Cardiac septum (tissue), 1 donor: ENCODE data around the gene OLFM1. TPM values are rescaled to one million over a fixed set of nuclear protein-coding genes. Genes with fewer than 3 reads are reported as not detected.

Experiments used
- DNase-seq: peaks from one replicate; pipeline ENCODE4 v3.0.0-alpha.2; 2020; ENCODE audit warnings: low spot score
- intact Hi-C: fragments of 100-400 bp; cut with DNase I; formaldehyde crosslinking; loops from one replicate; pipeline ENCODE4 v1.14.0; 2022
- total RNA-seq: library from RNA; stranded (reverse); fragmentation: NEBNext Ultra II Directional; extraction: Animal tissue kit (Norgen Biotek cat#: 25700); gene quantifications from one replicate; pipeline ENCODE4 v1.2.1, GENCODE V29; 2021
- donor health status: DM: no; HTN: no; CAD: no.

The OLFM1 gene
- total RNA-seq, 1 donor from 2014 or later = 8.6 TPM

- intact Hi-C loops = no loop called here
- no peak for DNase-seq
These were observed 32.1 kb downstream of the OLFM1 start for GRCh38 chr9:135119496-135120064.

DNA sequence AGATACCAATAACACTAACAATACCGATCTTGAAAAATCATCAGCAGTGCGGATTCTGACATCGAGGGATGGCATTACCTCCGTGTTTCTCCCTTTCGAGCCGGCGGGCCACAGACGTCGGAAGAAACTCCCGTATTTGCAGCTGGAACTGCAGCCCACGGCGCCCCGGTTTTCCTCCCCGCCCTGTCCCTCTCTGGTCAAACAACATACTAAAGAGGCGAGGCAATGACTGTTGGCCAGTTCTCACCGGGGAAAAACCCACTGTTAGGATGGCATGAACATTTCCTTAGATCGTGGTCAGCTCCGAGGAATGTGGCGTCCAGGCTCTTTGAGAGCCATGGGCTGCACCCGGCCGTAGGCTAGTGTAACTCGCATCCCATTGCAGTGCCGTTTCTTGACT is 32.8 kb downstream of the OLFM1 start:
- intact Hi-C loops = no loop called here
- DNase-seq = no peak

- DNase-seq = no peak
- intact Hi-C loops = no loop called here
These were observed 34.8 kb downstream of the OLFM1 start for GRCh38 chr9:135122316-135122715.

DNA sequence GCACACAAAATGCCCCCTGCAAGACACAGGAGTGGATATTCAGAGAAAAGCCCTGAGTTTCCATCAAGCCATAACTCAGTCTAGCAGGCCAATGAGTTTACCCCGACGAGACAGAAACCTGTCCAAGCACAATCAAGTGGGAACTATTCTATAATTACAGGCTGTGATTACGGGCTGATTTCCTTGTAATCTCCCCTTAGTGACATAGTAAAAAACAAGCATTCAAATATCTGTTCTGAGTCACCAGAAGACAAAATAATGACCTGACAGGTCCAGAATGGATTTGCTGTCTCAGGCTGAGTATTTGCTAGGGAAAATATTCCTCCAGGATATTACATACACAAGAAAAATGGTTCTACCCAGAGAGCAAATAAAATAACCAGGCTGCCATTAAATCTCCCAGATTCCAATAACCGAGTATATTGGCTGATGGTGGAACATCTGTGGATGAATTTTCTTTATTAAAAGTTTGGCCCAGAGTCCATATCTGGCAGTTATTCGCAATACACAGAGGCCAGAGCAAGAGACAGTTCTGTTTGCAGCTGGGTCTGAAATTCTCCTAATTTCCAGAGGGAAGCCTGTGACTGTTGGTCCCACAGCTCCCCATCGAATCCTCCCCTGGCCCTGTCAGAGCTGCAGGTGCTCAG is 35.8 kb downstream of the OLFM1 start:
- intact Hi-C loops = no loop called here
- no peak for DNase-seq

DNA sequence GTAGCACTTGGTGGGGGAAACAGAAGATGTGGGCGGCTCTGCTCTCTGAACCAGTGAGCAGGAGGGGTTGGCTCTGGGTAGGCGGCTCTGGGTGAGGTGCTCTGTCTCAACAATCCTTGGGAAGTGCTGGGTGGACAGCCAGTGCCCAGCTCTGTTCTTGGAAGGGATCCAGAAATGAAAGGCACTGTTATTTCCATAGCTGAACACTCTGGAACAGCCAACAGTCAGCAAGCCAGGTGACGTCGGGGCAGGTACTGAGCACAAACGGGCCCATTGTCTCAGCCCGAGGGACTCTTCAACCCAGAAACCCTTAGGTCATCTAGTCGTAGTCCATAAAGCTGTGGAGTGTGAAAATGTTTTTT is 36.3 kb downstream of the OLFM1 start:
- DNase-seq = no peak
- intact Hi-C loops = no loop called here

GRCh38 chr9:135126451-135127187 is 39.2 kb downstream of the OLFM1 start:
- no peak for DNase-seq
- intact Hi-C loops = no loop called here

GRCh38 chr9:135127718-135128670 is 40.5 kb downstream of the OLFM1 start:
- no peak for DNase-seq
- intact Hi-C loops = no loop called here

GRCh38 chr9:135129137-135129695 is 41.7 kb downstream of the OLFM1 start:
- DNase-seq = no peak
- intact Hi-C loops = no loop called here

DNA sequence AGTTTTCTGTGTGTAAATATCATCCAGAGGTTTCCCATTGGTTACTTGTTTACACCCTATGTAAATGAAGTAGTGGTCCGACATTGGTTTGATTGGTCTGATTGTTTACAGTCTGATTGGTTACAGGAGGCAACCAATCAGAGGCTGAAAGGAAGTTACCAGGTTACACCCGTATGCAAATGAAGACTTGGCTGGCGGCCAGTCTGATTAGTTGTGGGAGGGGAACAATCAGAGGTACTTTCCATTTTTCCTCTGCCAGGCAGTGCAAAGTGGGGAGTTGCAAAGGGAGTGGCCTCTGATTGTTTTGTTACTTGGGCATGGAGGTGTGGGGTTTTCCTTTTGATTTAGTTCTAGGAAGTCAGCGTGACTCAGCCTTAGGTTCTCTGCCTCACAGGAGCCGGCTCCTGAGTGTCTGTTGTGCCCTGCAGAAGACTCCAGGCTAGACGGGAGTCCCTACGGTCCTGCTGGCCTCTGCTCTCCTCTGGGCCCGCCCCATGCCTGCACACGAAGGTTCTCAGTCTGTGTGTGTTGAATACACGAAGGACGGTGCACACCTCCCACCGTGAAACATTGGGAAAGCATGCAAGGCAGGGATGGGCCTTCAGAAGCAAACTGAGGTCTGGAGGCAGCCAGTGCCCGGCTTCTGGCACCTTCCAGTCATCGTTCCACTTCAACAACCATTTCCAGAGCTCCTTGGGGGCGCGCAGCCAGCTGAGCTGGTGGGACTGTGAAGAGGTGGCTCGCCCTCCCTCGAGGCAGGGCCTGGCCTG is 42.9 kb downstream of the OLFM1 start:
- intact Hi-C loops = no loop called here
- no peak for DNase-seq

GRCh38 chr9:135131488-135131887 is 44.0 kb downstream of the OLFM1 start:
- intact Hi-C loops = no loop called here

DNA sequence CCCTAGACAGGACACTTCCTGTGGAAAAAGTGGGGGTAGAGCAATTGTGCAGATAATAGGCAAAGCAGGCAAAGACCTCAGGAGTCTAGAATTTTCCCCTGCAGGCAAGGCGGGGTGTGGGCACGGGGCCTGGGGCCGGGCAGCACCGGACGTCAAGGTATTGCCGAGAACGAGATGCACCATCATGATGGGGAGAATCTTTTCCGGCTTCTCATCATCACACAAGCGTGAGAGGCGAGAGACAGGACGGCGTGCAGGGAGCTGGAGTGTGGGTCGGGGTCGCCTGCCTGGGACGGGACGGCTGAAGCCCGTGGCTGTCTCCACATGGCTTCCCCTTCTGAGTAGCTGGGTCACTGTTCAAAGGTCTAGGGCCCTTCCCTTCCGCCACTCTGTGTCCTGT is 44.5 kb downstream of the OLFM1 start:
- intact Hi-C loops = no loop called here
- no peak for DNase-seq

More at GRCh38 chr9:135131488-135131887, 44.0 kb downstream of the OLFM1 start:
- no peak for DNase-seq

- intact Hi-C loops = no loop called here
- no peak for DNase-seq
These were observed 47.0 kb downstream of the OLFM1 start for GRCh38 chr9:135134268-135135022.

- intact Hi-C loops = no loop called here
- DNase-seq = no peak
These were observed 47.9 kb downstream of the OLFM1 start for GRCh38 chr9:135135171-135135928.

DNA sequence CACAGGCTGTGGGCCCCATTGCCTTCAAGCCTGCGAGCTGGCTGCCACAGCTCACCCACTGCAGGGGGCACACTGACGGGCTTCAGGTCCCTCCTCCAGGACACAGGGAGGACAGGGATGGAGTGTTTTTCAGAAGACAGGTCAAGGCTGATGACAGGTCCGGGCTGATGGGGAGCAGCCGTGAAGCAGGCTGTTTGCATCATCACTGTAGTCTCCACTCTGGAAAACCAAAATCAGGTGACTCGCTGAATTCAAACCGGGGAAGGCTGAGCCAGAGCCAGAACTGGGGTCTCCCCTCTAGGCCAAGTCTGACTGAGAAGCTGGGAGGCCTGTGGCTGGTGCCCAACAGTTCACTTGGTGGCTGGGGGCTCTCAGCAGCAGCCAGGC is 48.5 kb downstream of the OLFM1 start:
- DNase-seq = no peak
- intact Hi-C loops = no loop called here

DNA sequence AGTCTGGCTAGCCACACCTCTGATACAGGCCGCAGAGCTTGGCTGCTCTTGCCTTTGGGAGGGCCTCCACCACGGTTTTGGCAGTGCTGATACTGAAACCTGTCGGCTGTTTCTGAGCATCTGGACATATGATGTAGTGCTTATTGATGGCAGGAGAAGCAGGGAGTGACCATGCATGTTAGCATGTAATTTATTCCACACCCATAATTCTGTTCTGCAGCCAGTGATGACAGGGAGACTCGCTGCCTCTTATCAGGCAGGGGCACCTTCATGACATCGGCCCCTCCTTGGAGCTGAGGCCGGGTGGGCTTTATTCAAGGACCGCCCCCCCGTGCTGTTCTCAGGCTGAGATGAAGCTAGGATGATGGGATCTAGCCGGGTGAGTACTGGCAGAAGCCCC is 49.0 kb downstream of the OLFM1 start:
- DNase-seq = no peak

GRCh38 chr9:135136991-135137832 is 49.7 kb downstream of the OLFM1 start:
- intact Hi-C loops = no loop called here
- DNase-seq = no peak

More for the DNA sequence above, 49.0 kb downstream of the OLFM1 start:
- intact Hi-C loops = no loop called here
